ENCODE data around the gene OR51B5. TPM values are rescaled to one million over a fixed set of nuclear protein-coding genes. Genes with fewer than 3 reads are reported as not detected.

Gene OR51B5
- total RNA-seq, 4 donors from 2014 or later, result not detected

DNA sequence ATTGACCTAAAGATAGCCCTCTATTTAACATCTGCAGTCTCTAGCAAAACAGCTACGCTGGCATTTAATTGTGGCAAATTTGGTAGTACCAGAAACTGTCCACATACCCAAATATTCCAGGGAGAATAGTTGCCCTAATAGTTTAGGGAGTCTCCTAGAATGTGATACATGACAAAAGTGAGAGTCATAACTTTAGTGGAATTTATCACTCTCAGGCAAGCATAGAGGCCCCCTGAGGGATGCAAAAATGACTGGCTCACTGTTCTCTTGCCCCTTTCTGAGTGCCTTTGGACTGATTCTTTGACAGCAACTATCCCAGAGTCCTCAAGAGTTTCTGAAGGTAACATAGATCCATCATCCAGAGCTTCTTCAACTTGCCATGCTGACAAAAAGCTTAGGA, 39.3 kb downstream of the OR51B5 start:
- Histone ChIP-seq H3K27me3 (no peaks in the 10 kb centered on the region), H3K4me3 (no peak overlapping the region), H3K4me1 (no peaks in the 10 kb centered on the region), H3K27ac (no peak overlapping the region), H3K36me3 (no peaks in the 10 kb centered on the region), H3K9me3 (no peaks in the 10 kb centered on the region)
- intact Hi-C loops (cut with DNase I; ENCODE audit: low total_unique reads) (no loop called here), in situ Hi-C loops (cut with MboI; ENCODE audit: low pct_ligation_motif_present in 1 of 4, low pct_unique_long_range_greater_than_20kb in 1 of 4, low sequenced_read_pairs in 3 of 4) (no loop called here)
- no peak for TF ChIP-seq POLR2AphosphoS5 (IDR thresholded peaks at IDR 0.05)
- no peak for TF ChIP-seq POLR2A (IDR thresholded peaks at IDR 0.05)
- TF ChIP-seq, protein P1, sequence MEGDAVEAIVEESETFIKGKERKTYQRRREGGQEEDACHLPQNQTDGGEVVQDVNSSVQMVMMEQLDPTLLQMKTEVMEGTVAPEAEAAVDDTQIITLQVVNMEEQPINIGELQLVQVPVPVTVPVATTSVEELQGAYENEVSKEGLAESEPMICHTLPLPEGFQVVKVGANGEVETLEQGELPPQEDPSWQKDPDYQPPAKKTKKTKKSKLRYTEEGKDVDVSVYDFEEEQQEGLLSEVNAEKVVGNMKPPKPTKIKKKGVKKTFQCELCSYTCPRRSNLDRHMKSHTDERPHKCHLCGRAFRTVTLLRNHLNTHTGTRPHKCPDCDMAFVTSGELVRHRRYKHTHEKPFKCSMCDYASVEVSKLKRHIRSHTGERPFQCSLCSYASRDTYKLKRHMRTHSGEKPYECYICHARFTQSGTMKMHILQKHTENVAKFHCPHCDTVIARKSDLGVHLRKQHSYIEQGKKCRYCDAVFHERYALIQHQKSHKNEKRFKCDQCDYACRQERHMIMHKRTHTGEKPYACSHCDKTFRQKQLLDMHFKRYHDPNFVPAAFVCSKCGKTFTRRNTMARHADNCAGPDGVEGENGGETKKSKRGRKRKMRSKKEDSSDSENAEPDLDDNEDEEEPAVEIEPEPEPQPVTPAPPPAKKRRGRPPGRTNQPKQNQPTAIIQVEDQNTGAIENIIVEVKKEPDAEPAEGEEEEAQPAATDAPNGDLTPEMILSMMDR (IDR thresholded peaks at IDR 0.05), result no peak
- TF ChIP-seq EP300 (IDR thresholded peaks at IDR 0.05; ENCODE audit: low read depth), result no peak
- DNase-seq, result no peak
- 88 to 100% methylated on average over 1 of the region's 1 CpG for WGBS, 2 donors (ENCODE audit: low coverage in 1 of 2)

DNA sequence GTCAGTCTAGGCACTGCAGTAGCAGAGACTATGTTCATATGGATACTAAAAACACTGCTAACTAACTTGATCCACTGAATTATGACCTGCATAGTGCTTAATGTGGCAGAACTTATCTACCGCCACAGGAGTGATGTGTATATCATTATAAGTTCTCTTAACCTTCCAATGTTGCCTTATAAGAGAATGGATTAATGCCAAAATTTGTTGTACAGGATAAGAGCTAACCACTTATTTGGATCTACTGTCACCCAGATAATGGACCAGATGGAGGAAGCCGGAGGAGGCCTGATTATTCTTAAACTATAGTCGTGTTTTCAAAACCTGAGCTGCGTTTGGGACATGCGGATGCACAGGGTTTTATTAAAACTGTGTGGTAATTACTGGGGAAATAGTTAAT, 39.7 kb downstream of the OR51B5 start:
- Histone ChIP-seq H3K4me1 (no peaks in the 10 kb centered on the region), H3K36me3 (no peaks in the 10 kb centered on the region), H3K27me3 (no peaks in the 10 kb centered on the region), H3K4me3 (no peak overlapping the region), H3K27ac (no peak overlapping the region), H3K9me3 (no peaks in the 10 kb centered on the region)
- TF ChIP-seq POLR2AphosphoS5 (IDR thresholded peaks at IDR 0.05) (no peak), EP300 (IDR thresholded peaks at IDR 0.05; ENCODE audit: low read depth) (no peak), POLR2A (IDR thresholded peaks at IDR 0.05) (no peak)
- TF ChIP-seq, protein P1 (IDR thresholded peaks at IDR 0.05), result no peak
- DNase-seq, result no peak
- in situ Hi-C loops (cut with MboI; ENCODE audit: low pct_ligation_motif_present in 1 of 4, low pct_unique_long_range_greater_than_20kb in 1 of 4, low sequenced_read_pairs in 3 of 4) (no loop called here), intact Hi-C loops (cut with DNase I; ENCODE audit: low total_unique reads) (no loop called here)
- 81 to 84% methylated on average over 5 of the region's 5 CpGs for WGBS, 2 donors (ENCODE audit: low coverage in 1 of 2)

DNA sequence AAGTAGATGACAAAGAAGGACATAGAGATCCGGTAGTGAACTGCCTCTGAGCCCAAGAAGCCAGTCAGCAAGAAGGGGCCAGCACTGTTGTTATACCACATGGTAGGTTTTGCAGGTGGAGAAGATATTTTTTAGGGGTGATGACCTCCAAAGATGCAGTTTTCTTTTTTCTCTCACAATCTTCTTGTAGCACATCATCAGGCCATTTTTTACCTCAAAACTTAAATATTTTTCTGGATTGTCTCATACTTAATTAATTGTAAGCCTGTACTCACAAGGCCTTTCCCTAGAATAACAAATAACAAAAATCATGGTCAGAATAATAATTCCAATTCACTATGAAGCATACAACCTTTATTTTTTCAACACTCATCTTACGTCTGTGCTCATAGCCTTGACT, 41.5 kb downstream of the OR51B5 start, which contains the start of gene OR51B4:
OR51B4 (minus strand) TSS at position 101 of the 400 bp plus-strand sequence; CDS start at position 101, 0 bp downstream.
- no peaks in the 10 kb centered on the region for H3K27me3 ChIP-seq
- no peaks in the 10 kb centered on the region for H3K9me3 ChIP-seq
- intact Hi-C loops (cut with DNase I; ENCODE audit: low total_unique reads) (no loop called here), in situ Hi-C loops (cut with MboI; ENCODE audit: low pct_ligation_motif_present in 1 of 4, low pct_unique_long_range_greater_than_20kb in 1 of 4, low sequenced_read_pairs in 3 of 4) (no loop called here)
- no peak within 1 kb of the TSS for H3K27ac ChIP-seq
- no peaks in the 10 kb centered on the region for H3K36me3 ChIP-seq
- TF ChIP-seq EP300 (IDR thresholded peaks at IDR 0.05; ENCODE audit: low read depth) (no peak), POLR2A (IDR thresholded peaks at IDR 0.05) (no peak)
- H3K4me3 ChIP-seq, result no peak within 1 kb of the TSS
- no peaks in the 10 kb centered on the region for H3K4me1 ChIP-seq
- 81 to 94% methylated on average over 2 of the region's 2 CpGs for WGBS, 2 donors (ENCODE audit: low coverage in 1 of 2)
- DNase-seq, result no peak

DNA sequence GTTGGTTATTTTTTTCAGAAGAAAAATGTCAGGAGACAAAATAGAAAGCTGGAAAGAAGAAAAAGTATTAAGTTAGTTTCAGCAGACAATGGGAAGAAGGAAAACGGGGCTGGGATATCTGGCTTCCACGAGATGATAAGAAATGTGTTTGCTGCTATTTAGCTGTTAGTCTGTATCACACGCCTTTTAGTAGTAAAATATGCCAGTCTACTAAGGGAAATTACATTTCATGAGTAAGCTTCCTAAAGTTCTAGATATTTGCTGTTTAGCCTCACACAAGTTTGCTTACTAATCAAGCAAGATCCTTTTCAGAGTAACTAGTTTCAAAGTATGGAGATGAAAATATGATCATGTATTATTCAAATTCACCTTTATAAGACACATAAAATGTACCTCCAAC, 43.1 kb downstream of the OR51B5 start:
- Histone ChIP-seq H3K27ac (no peak overlapping the region), H3K4me3 (no peak overlapping the region), H3K4me1 (no peaks in the 10 kb centered on the region), H3K9me3 (no peaks in the 10 kb centered on the region), H3K36me3 (no peaks in the 10 kb centered on the region), H3K27me3 (no peaks in the 10 kb centered on the region)
- 61 to 71% methylated on average over 3 of the region's 3 CpGs for WGBS, 2 donors (ENCODE audit: low coverage in 1 of 2)
- in situ Hi-C loops (cut with MboI; ENCODE audit: low pct_ligation_motif_present in 1 of 4, low pct_unique_long_range_greater_than_20kb in 1 of 4, low sequenced_read_pairs in 3 of 4), result no loop called here
- intact Hi-C loops (cut with DNase I; ENCODE audit: low total_unique reads), result no loop called here
- DNase-seq, result no peak
- no peak for TF ChIP-seq EP300 (IDR thresholded peaks at IDR 0.05; ENCODE audit: low read depth)
- no peak for TF ChIP-seq POLR2AphosphoS5 (IDR thresholded peaks at IDR 0.05)

DNA sequence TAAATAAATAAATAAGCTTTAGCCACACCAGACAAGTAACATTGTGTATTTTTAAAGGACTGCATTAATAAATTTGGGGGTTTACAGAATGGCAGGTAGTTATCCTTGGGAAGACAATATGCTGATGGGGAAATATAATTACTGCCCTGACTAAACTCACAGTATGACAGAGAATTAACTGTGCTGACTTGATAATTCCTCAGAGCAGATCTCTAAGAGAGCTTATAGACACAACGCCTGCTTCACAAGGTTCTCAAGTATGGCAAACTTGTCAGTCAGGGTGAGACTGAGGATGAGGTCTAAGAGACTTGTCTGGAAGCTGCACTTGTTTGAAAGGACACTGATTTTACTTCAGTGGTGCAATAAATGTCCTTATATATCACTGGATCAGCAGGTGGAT, 44.9 kb downstream of the OR51B5 start:
- Histone ChIP-seq H3K27ac (no peak overlapping the region), H3K9me3 (no peaks in the 10 kb centered on the region), H3K27me3 (no peaks in the 10 kb centered on the region), H3K36me3 (no peaks in the 10 kb centered on the region), H3K4me3 (no peak overlapping the region), H3K4me1 (no peaks in the 10 kb centered on the region)
- no peak for DNase-seq
- intact Hi-C loops (cut with DNase I; ENCODE audit: low total_unique reads), result no loop called here
- TF ChIP-seq EP300 (IDR thresholded peaks at IDR 0.05; ENCODE audit: low read depth) (no peak), POLR2A (IDR thresholded peaks at IDR 0.05) (no peak), POLR2AphosphoS5 (IDR thresholded peaks at IDR 0.05) (no peak)
- TF ChIP-seq, protein P1 (IDR thresholded peaks at IDR 0.05), result no peak
- 26 to 100% methylated on average over 1 of the region's 1 CpG for WGBS, 2 donors (ENCODE audit: low coverage in 1 of 2)
- in situ Hi-C loops (cut with MboI; ENCODE audit: low pct_ligation_motif_present in 1 of 4, low pct_unique_long_range_greater_than_20kb in 1 of 4, low sequenced_read_pairs in 3 of 4), result no loop called here
